ENCODE results near the gene TTLL12.

Gene TTLL12

GRCh38 chr22:43213962-43214361 lies 27.0 kb upstream of the TTLL12 start:
- DNase-seq (ENCODE audit: low spot score) = no peak

GRCh38 chr22:43213051-43213450 lies 26.1 kb upstream of the TTLL12 start:
- DNase-seq (ENCODE audit: low spot score) = no peak

- no peak for DNase-seq (ENCODE audit: low spot score)
These were observed 25.6 kb upstream of the TTLL12 start for GRCh38 chr22:43212434-43212952.

GRCh38 chr22:43211941-43212433 lies 25.1 kb upstream of the TTLL12 start:
- DNase-seq (ENCODE audit: low spot score) = no peak

- no peak for DNase-seq (ENCODE audit: low spot score)
These were observed 23.9 kb upstream of the TTLL12 start for GRCh38 chr22:43210631-43211515.

GRCh38 chr22:43209971-43210370 lies 23.0 kb upstream of the TTLL12 start:
- no peak for DNase-seq (ENCODE audit: low spot score)

GRCh38 chr22:43209523-43209890 lies 22.6 kb upstream of the TTLL12 start:
- no peak for DNase-seq (ENCODE audit: low spot score)

GRCh38 chr22:43208703-43209522 lies 22.0 kb upstream of the TTLL12 start:
- DNase-seq (ENCODE audit: low spot score) = no peak

- DNase-seq (ENCODE audit: low spot score) = no peak
These were observed 21.1 kb upstream of the TTLL12 start for GRCh38 chr22:43207849-43208702.

- DNase-seq (ENCODE audit: low spot score) = no peak
These were observed 20.5 kb upstream of the TTLL12 start for GRCh38 chr22:43207386-43207785.

- no peak for DNase-seq (ENCODE audit: low spot score)
These were observed 19.7 kb upstream of the TTLL12 start for GRCh38 chr22:43206509-43207161.

- DNase-seq (ENCODE audit: low spot score) = no peak
These were observed 19.0 kb upstream of the TTLL12 start for GRCh38 chr22:43205748-43206508.

- no peak for DNase-seq (ENCODE audit: low spot score)
These were observed 18.3 kb upstream of the TTLL12 start for GRCh38 chr22:43205261-43205691.

GRCh38 chr22:43203471-43203981 lies 16.6 kb upstream of the TTLL12 start:
- DNase-seq (ENCODE audit: low spot score) = no peak

- no peak for DNase-seq (ENCODE audit: low spot score)
These were observed 15.9 kb upstream of the TTLL12 start for GRCh38 chr22:43202756-43203410.

GRCh38 chr22:43202326-43202725 lies 15.4 kb upstream of the TTLL12 start:
- no peak for DNase-seq (ENCODE audit: low spot score)

- no peak for DNase-seq (ENCODE audit: low spot score)
These were observed 14.7 kb upstream of the TTLL12 start for GRCh38 chr22:43201486-43202219.

GRCh38 chr22:43200555-43200954 lies 13.6 kb upstream of the TTLL12 start:
- DNase-seq (ENCODE audit: low spot score) = no peak

GRCh38 chr22:43200031-43200430 lies 13.1 kb upstream of the TTLL12 start:
- no peak for DNase-seq (ENCODE audit: low spot score)
